Measurements from ENCODE around the gene PTGR3. TPM values are rescaled to one million over a fixed set of nuclear protein-coding genes. Genes with fewer than 3 reads are reported as not detected.

Gene PTGR3
- total RNA-seq, 1 experiment from 2014 or later = 31.7 TPM

- peak overlapping the region; percentile 79 for H3K27ac Mint-ChIP-seq (ENCODE audit: unreplicated experiment)
Observed at GRCh38 chr18:75247611-75248421, 38.9 kb upstream of the PTGR3 start.

GRCh38 chr18:75246721-75247610, 38.0 kb upstream of the PTGR3 start:
- DNase-seq = no peak
- H3K4me3 Mint-ChIP-seq (ENCODE audit: low read depth, unreplicated experiment) = peak overlapping the region; percentile 67
- H3K9me3 Mint-ChIP-seq (ENCODE audit: low read depth, unreplicated experiment) = no peaks in the 10 kb centered on the region
- peaks cover 8% of the 10 kb centered on the region for H3K36me3 Mint-ChIP-seq (ENCODE audit: insufficient read depth, unreplicated experiment)
- CTCF ChIA-PET = no interaction called here
- no peaks in the 10 kb centered on the region for H3K27me3 Mint-ChIP-seq (ENCODE audit: unreplicated experiment)
- intact Hi-C loops (cut with micrococcal nuclease; ENCODE audit: unreplicated experiment) = loop anchor here (5.0 kb wide), 1 partner anchor 35 kb away; the partner anchor contains the start of gene TSHZ1
- no peak for TF ChIP-seq CTCF (IDR thresholded peaks at IDR 0.05; ENCODE audit: unreplicated experiment)
- peaks cover 9% of the 10 kb centered on the region for H3K4me1 Mint-ChIP-seq (ENCODE audit: low read depth, unreplicated experiment)
- H3K27ac Mint-ChIP-seq (ENCODE audit: unreplicated experiment) = peak overlapping the region; percentile 79
- BruUV-seq (replicated peaks) = no TSS peak

More at GRCh38 chr18:75247611-75248421, 38.9 kb upstream of the PTGR3 start:
- intact Hi-C loops (cut with micrococcal nuclease; ENCODE audit: unreplicated experiment) = loop anchor here (5.0 kb wide), 1 partner anchor 36 kb away; the partner anchor contains the start of gene TSHZ1
- no peak for TF ChIP-seq CTCF (IDR thresholded peaks at IDR 0.05; ENCODE audit: unreplicated experiment)
- DNase-seq = no peak
- H3K4me3 Mint-ChIP-seq (ENCODE audit: low read depth, unreplicated experiment) = peak overlapping the region; percentile 67
- H3K27me3 Mint-ChIP-seq (ENCODE audit: unreplicated experiment) = no peaks in the 10 kb centered on the region
- CTCF ChIA-PET = no interaction called here
- H3K4me1 Mint-ChIP-seq (ENCODE audit: low read depth, unreplicated experiment) = peaks cover 9% of the 10 kb centered on the region
- H3K9me3 Mint-ChIP-seq (ENCODE audit: low read depth, unreplicated experiment) = no peaks in the 10 kb centered on the region
- H3K36me3 Mint-ChIP-seq (ENCODE audit: insufficient read depth, unreplicated experiment) = peaks cover 8% of the 10 kb centered on the region
- no TSS peak for BruUV-seq (replicated peaks)

GRCh38 chr18:75244351-75245313, 35.7 kb upstream of the PTGR3 start:
- Mint-ChIP-seq H3K36me3 (ENCODE audit: insufficient read depth, unreplicated experiment) (peaks cover 5% of the 10 kb centered on the region), H3K4me1 (ENCODE audit: low read depth, unreplicated experiment) (peaks cover 2% of the 10 kb centered on the region), H3K27ac (ENCODE audit: unreplicated experiment) (no peak overlapping the region), H3K27me3 (ENCODE audit: unreplicated experiment) (no peaks in the 10 kb centered on the region), H3K9me3 (ENCODE audit: low read depth, unreplicated experiment) (no peaks in the 10 kb centered on the region), H3K4me3 (ENCODE audit: low read depth, unreplicated experiment) (no peak overlapping the region)
- no peak for TF ChIP-seq CTCF (IDR thresholded peaks at IDR 0.05; ENCODE audit: unreplicated experiment)
- no TSS peak for BruUV-seq (replicated peaks)
- intact Hi-C loops (cut with micrococcal nuclease; ENCODE audit: unreplicated experiment) = loop anchor here (5.0 kb wide), 1 partner anchor 32 kb away; the partner anchor contains the start of gene TSHZ1
- CTCF ChIA-PET = interaction anchor here (0.6 kb wide), 1 partner anchor 398 kb away, joined by 4 read pairs; no protein-coding TSS in a partner anchor
- DNase-seq = peak; percentile 40

DNA sequence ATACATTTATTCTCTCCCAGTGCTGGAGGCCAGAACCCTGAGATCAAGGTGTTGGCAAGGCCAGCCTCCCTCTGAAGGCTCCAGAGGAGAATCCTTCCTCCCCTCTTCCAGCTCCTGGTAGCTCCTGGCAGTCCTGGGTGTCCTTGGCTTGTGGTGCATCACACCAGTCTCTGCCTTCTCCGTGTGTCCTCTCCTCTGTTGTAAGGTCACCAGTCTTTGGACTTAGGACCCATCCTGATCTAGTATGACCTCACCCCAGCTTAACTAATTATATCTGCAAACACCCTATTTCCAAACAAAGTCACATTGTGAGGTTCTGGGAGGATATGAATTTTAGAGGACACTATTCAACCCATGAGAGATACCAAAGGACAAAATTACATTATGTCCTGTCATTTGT, 32.8 kb upstream of the PTGR3 start:
- H3K9me3 Mint-ChIP-seq (ENCODE audit: low read depth, unreplicated experiment) = no peaks in the 10 kb centered on the region
- H3K27me3 Mint-ChIP-seq (ENCODE audit: unreplicated experiment) = no peaks in the 10 kb centered on the region
- DNase-seq = no peak
- H3K36me3 Mint-ChIP-seq (ENCODE audit: insufficient read depth, unreplicated experiment) = no peaks in the 10 kb centered on the region
- intact Hi-C loops (cut with micrococcal nuclease; ENCODE audit: unreplicated experiment) = no loop called here
- no peak for TF ChIP-seq CTCF (IDR thresholded peaks at IDR 0.05; ENCODE audit: unreplicated experiment)
- H3K4me3 Mint-ChIP-seq (ENCODE audit: low read depth, unreplicated experiment) = no peak overlapping the region
- H3K27ac Mint-ChIP-seq (ENCODE audit: unreplicated experiment) = no peak overlapping the region
- no peaks in the 10 kb centered on the region for H3K4me1 Mint-ChIP-seq (ENCODE audit: low read depth, unreplicated experiment)
- no TSS peak for BruUV-seq (replicated peaks)
- CTCF ChIA-PET = no interaction called here

Data from Calu3 (cell line).